GM23338 (cell line): ENCODE data around the gene CTNNBIP1. TPM values are rescaled to one million over a fixed set of nuclear protein-coding genes. Genes with fewer than 3 reads are reported as not detected.

Source experiments
- CTCF ChIP-seq, 2 experiments: fragments of 200-600 bp in 1 of 2; sonication (generic) in 1 of 2; conservative IDR thresholded peaks; 2 replicates each; pipeline versions ENCODE4 v1.5.1 to v1.6.1; 2016 to 2017; ENCODE audit warnings: antibody characterized with exemption in 2 of 2, low read depth in 2 of 2, mild to moderate bottlenecking in 2 of 2, moderate library complexity in 1 of 2
- EZH2 ChIP-seq: fragments of 200-600 bp; sonication (generic); IDR thresholded peaks from one replicate; pipeline ENCODE4 v1.8.0; 2017; ENCODE audit warnings: antibody characterized with exemption, mild to moderate bottlenecking, low read depth; ENCODE audit not compliant: unreplicated experiment
- EZH2phosphoT487 ChIP-seq: fragments of 200-600 bp; sonication (generic); IDR thresholded peaks from one replicate; pipeline ENCODE4 v1.8.1; 2018; ENCODE audit warnings: antibody characterized with exemption; ENCODE audit not compliant: unreplicated experiment
- JUNB ChIP-seq: IDR thresholded peaks from one replicate; pipeline ENCODE4 v1.6.1; 2016; ENCODE audit warnings: antibody characterized with exemption; ENCODE audit not compliant: unreplicated experiment
- NANOG ChIP-seq: IDR thresholded peaks from 2 replicates; pipeline ENCODE4 v1.6.1; 2016; ENCODE audit warnings: antibody characterized with exemption, borderline replicate concordance
- POLR2AphosphoS5 ChIP-seq: IDR thresholded peaks from 2 replicates; pipeline ENCODE4 v1.6.1; 2016; ENCODE audit warnings: antibody characterized with exemption, low read depth
- REST ChIP-seq: IDR thresholded peaks from one replicate; pipeline ENCODE4 v1.6.1; 2018; ENCODE audit warnings: antibody characterized with exemption; ENCODE audit not compliant: unreplicated experiment
- STAT1 ChIP-seq: IDR thresholded peaks from one replicate; pipeline ENCODE4 v1.6.1; 2016; ENCODE audit warnings: antibody characterized with exemption; ENCODE audit not compliant: unreplicated experiment
- ZNF114 ChIP-seq: fragments of 250-450 bp; sonication (Bioruptor Pico); IDR thresholded peaks from 2 replicates; pipeline ENCODE4 v1.5.0; 2020; ENCODE audit warnings: mild to moderate bottlenecking, moderate library complexity
- ZNF331 ChIP-seq: fragments of 250-450 bp; sonication (Bioruptor Pico); IDR thresholded peaks from 2 replicates; pipeline ENCODE4 v1.5.0; 2020; ENCODE audit warnings: low read depth, mild to moderate bottlenecking, moderate library complexity
- ZNF462 ChIP-seq: fragments of 250-450 bp; sonication (Bioruptor Pico); IDR thresholded peaks from 2 replicates; pipeline ENCODE4 v1.5.0; 2020; ENCODE audit warnings: mild to moderate bottlenecking, moderate library complexity
- polyA plus RNA-seq: library from polyadenylated mRNA; unstranded; fragments of >200 nt; fragmentation: Nextera tagmentation; extraction: Ambion mirVana; gene quantifications from 2 replicates; pipeline ENCODE4 v1.2.1, GENCODE V29; 2016
- total RNA-seq: library from RNA; depleted of rRNA; stranded (reverse); fragments of >200 nt; shearing (Covaris generic); gene quantifications from 2 replicates; pipeline ENCODE4 v1.2.3, GENCODE V29; 2014

Gene CTNNBIP1
- total and polyA plus RNA-seq, 2 experiments from 2014 or later: 30.3 to 55.1 TPM

GRCh38 chr1:9871021-9871420 is 39.0 kb downstream of the CTNNBIP1 start (continued):
- TF ChIP-seq ZNF462: no peak
- no peak for TF ChIP-seq ZNF331 (CRISPR knock-in tag)
- no peak for TF ChIP-seq NANOG
- no peak for TF ChIP-seq JUNB
- TF ChIP-seq STAT1: no peak
- no peak for TF ChIP-seq CTCF (conservative IDR thresholded peaks at IDR 0.05; ENCODE audit: low read depth in 2 of 2)
- no peak for TF ChIP-seq POLR2AphosphoS5
- TF ChIP-seq REST: no peak
- no peak for TF ChIP-seq EZH2
- TF ChIP-seq EZH2phosphoT487: no peak
- TF ChIP-seq ZNF114 (CRISPR knock-in tag): no peak
